DOHH2 (cell line): ENCODE measurements around the gene PEX5L.

ENCODE experiments used
- H3F3A ChIP-seq: fragments of 200-600 bp; sonication (generic), shearing (Covaris generic); 2 replicates; pipeline ENCODE4 v1.6.0; 2016; ENCODE audit warnings: antibody characterized with exemption, mild to moderate bottlenecking; ENCODE audit not compliant: control insufficient read depth, insufficient read depth
- H3K27ac ChIP-seq: fragments of 200-600 bp; sonication (generic); 2 replicates; pipeline ENCODE4 v1.5.1; 2014; ENCODE audit warnings: low read depth, mild to moderate bottlenecking, low read length, moderate library complexity
- H3K27me3 ChIP-seq: fragments of 200-600 bp; sonication (generic); 2 replicates; pipeline ENCODE4 v1.6.1; 2014; ENCODE audit warnings: mild to moderate bottlenecking, low read length, mixed read lengths; ENCODE audit not compliant: control insufficient read depth
- H3K36me3 ChIP-seq: fragments of 200-600 bp; sonication (generic); 2 replicates; pipeline ENCODE4 v1.6.1; 2014; ENCODE audit warnings: mild to moderate bottlenecking, low read length, moderate library complexity, mixed read lengths; ENCODE audit not compliant: control insufficient read depth
- H3K4me1 ChIP-seq: fragments of 200-600 bp; sonication (generic); 2 replicates; pipeline ENCODE4 v1.6.1; 2014; ENCODE audit warnings: mild to moderate bottlenecking, low read length, mixed read lengths; ENCODE audit not compliant: control insufficient read depth
- H3K4me2 ChIP-seq: fragments of 200-600 bp; sonication (generic); 2 replicates; pipeline ENCODE4 v1.6.0; 2014; ENCODE audit warnings: mild to moderate bottlenecking, low read length, moderate library complexity
- H3K4me3 ChIP-seq: fragments of 200-600 bp; sonication (generic); 2 replicates; pipeline ENCODE4 v1.5.1; 2014; ENCODE audit warnings: mild to moderate bottlenecking, low read length, mixed read lengths
- H3K79me2 ChIP-seq: fragments of 200-600 bp; sonication (generic); 2 replicates; pipeline ENCODE4 v1.6.1; 2014; ENCODE audit warnings: mild to moderate bottlenecking, low read length, mixed read lengths; ENCODE audit not compliant: control insufficient read depth
- H3K9me2 ChIP-seq: fragments of 200-600 bp; sonication (generic); replicated peaks from 2 replicates; pipeline ENCODE4 v1.6.1; 2014; ENCODE audit warnings: mild to moderate bottlenecking, low read length, mixed read lengths; ENCODE audit not compliant: control insufficient read depth
- H3K9me3 ChIP-seq: fragments of 200-600 bp; sonication (generic); 2 replicates; pipeline ENCODE4 v1.6.1; 2014; ENCODE audit warnings: antibody characterized with exemption, low read length, mixed read lengths; ENCODE audit not compliant: control insufficient read depth, insufficient read depth
- H4K20me1 ChIP-seq: fragments of 200-600 bp; sonication (generic); 2 replicates; pipeline ENCODE4 v1.6.0; 2014; ENCODE audit warnings: low read depth, mild to moderate bottlenecking, antibody characterized with exemption, low read length, moderate library complexity; ENCODE audit not compliant: control insufficient read depth, insufficient read depth
- EZH2phosphoT487 ChIP-seq: fragments of 200-600 bp; sonication (generic); IDR thresholded peaks from 2 replicates; pipeline ENCODE4 v1.6.1; 2017; ENCODE audit warnings: borderline replicate concordance, mild to moderate bottlenecking, antibody characterized with exemption, low read length, moderate library complexity, mixed read lengths
- TF ChIP-seq, protein P1 (sequence below): fragments of 200-600 bp; sonication (generic); IDR thresholded peaks from one replicate; pipeline ENCODE4 v1.5.1; 2014; ENCODE audit warnings: antibody characterized with exemption, mild to moderate bottlenecking, low read depth, low read length; ENCODE audit not compliant: poor library complexity, severe bottlenecking

PEX5L gene

DNA sequence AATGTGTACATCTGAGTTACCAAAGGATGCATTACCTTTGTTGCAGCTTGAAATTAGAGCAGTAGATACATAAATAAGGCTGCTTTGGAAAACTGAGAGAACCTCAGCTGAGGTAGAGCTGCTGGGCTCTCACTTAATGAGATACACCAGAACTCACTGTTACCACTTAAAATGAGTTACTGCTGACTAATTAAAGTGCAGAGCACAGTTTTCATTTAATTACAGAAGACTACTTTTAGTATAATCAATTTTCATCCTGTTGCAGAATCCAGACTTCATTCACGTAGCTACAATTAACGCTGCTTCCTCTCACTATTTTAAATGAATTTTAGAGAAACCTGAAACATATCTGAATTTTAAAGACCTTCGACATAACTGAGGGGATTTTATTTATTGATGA lies 214.4 kb downstream of the PEX5L start:
- no peak overlapping the region for H3K4me2 ChIP-seq
- TF ChIP-seq EZH2phosphoT487: no peak
- TF ChIP-seq, protein P1, sequence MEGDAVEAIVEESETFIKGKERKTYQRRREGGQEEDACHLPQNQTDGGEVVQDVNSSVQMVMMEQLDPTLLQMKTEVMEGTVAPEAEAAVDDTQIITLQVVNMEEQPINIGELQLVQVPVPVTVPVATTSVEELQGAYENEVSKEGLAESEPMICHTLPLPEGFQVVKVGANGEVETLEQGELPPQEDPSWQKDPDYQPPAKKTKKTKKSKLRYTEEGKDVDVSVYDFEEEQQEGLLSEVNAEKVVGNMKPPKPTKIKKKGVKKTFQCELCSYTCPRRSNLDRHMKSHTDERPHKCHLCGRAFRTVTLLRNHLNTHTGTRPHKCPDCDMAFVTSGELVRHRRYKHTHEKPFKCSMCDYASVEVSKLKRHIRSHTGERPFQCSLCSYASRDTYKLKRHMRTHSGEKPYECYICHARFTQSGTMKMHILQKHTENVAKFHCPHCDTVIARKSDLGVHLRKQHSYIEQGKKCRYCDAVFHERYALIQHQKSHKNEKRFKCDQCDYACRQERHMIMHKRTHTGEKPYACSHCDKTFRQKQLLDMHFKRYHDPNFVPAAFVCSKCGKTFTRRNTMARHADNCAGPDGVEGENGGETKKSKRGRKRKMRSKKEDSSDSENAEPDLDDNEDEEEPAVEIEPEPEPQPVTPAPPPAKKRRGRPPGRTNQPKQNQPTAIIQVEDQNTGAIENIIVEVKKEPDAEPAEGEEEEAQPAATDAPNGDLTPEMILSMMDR: no peak

GRCh38 chr3:179819379-179819778 lies 217.4 kb downstream of the PEX5L start:
- TF ChIP-seq, protein P1: no peak
- TF ChIP-seq EZH2phosphoT487: no peak
- no peak overlapping the region for H3K4me2 ChIP-seq
- H3K27me3 ChIP-seq: peaks cover 20% of the 10 kb centered on the region; the same call in 1 of the 2 replicates
- no peaks in the 10 kb centered on the region for H3K79me2 ChIP-seq
- H3K9me3 ChIP-seq: no peaks in the 10 kb centered on the region
- H3F3A ChIP-seq: no peaks in the 10 kb centered on the region
- H3K9me2 ChIP-seq: no peaks in the 10 kb centered on the region
- H3K36me3 ChIP-seq: no peaks in the 10 kb centered on the region
- no peaks in the 10 kb centered on the region for H3K4me1 ChIP-seq
- no peak overlapping the region for H3K4me3 ChIP-seq
- no peaks in the 10 kb centered on the region for H4K20me1 ChIP-seq
- H3K27ac ChIP-seq: no peak overlapping the region

More for the DNA sequence above, 214.4 kb downstream of the PEX5L start:
- no peaks in the 10 kb centered on the region for H3K9me3 ChIP-seq
- no peaks in the 10 kb centered on the region for H3K79me2 ChIP-seq
- H3K27ac ChIP-seq: no peak overlapping the region
- H3F3A ChIP-seq: no peaks in the 10 kb centered on the region
- no peaks in the 10 kb centered on the region for H3K9me2 ChIP-seq
- no peaks in the 10 kb centered on the region for H3K4me1 ChIP-seq
- no peaks in the 10 kb centered on the region for H4K20me1 ChIP-seq
- H3K4me3 ChIP-seq: no peak overlapping the region
- peaks cover 24% of the 10 kb centered on the region; the same call in 1 of the 2 replicates for H3K27me3 ChIP-seq
- no peaks in the 10 kb centered on the region for H3K36me3 ChIP-seq

DNA sequence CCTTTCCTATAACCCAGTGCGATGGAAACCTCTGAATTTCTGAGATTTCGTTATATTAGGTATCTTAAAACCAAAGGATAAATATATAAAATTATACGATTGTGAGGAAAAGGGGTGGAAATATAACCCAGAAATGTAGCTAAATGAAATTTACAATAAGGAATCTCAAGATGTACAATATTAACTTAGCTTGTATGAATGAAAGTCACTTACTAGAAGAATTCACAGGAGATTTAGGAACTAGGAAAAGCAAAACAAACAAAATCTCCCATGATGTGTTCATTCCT lies 224.7 kb downstream of the PEX5L start:
- peaks cover 3% of the 10 kb centered on the region; the same call in 1 of the 2 replicates for H3F3A ChIP-seq
- H3K4me3 ChIP-seq: no peak overlapping the region
- H3K79me2 ChIP-seq: no peaks in the 10 kb centered on the region
- H3K27ac ChIP-seq: no peak overlapping the region
- no peaks in the 10 kb centered on the region for H3K9me2 ChIP-seq
- TF ChIP-seq, protein P1: no peak
- no peak for TF ChIP-seq EZH2phosphoT487
- H3K4me2 ChIP-seq: peak overlapping the region; percentile 39; the same call in 1 of the 2 replicates
- no peaks in the 10 kb centered on the region for H3K9me3 ChIP-seq
- no peaks in the 10 kb centered on the region for H3K36me3 ChIP-seq
- no peaks in the 10 kb centered on the region for H3K27me3 ChIP-seq
- no peaks in the 10 kb centered on the region for H4K20me1 ChIP-seq
- H3K4me1 ChIP-seq: peaks cover 8% of the 10 kb centered on the region
